ENCODE results near the gene BAD. TPM values are rescaled to one million over a fixed set of nuclear protein-coding genes. Genes with fewer than 3 reads are reported as not detected.

The BAD gene
- total and polyA plus RNA-seq, 4 donors, result 16.0 to 39.5 (median 30.2) TPM

GRCh38 chr11:64224891-64225607 is 59.4 kb downstream of the BAD start:
- WGBS, result 72% methylated on average over 22 of the region's 22 CpGs
- TF ChIP-seq ZBTB33 (IDR thresholded peaks at IDR 0.05), result no peak
- TF ChIP-seq SP1 (IDR thresholded peaks at IDR 0.05), result no peak
- TF ChIP-seq JUND (IDR thresholded peaks at IDR 0.05), result no peak
- TF ChIP-seq RXRA (IDR thresholded peaks at IDR 0.05), result no peak
- TF ChIP-seq CTCF (IDR thresholded peaks at IDR 0.05; ENCODE audit: low read depth, low read length, missing input control), result no peak
- no peak for TF ChIP-seq EGR1 (IDR thresholded peaks at IDR 0.05; ENCODE audit: low read depth in 2 of 2)
- H3K36me3 ChIP-seq (ENCODE audit: control insufficient read depth in 4 of 4, insufficient read depth in 3 of 4, low read depth in 1 of 4, low read length in 3 of 4), result peaks cover 0 to 24% (median 8%) of the 10 kb centered on the region in 4 donors
- H3K9me3 ChIP-seq (ENCODE audit: control insufficient read depth in 4 of 4, low read length in 3 of 4), result no peaks in the 10 kb centered on the region
- H3K27me3 ChIP-seq (ENCODE audit: control insufficient read depth in 4 of 4, insufficient read depth in 4 of 4, low read length in 3 of 4), result no peaks in the 10 kb centered on the region
- peak overlapping the region in 1 of 2 donors; percentile 45 for H3K9ac ChIP-seq (ENCODE audit: low read depth in 1 of 2, low read length in 2 of 2)
- peaks cover 11 to 39% (median 26%) of the 10 kb centered on the region in 4 donors for H3K4me1 ChIP-seq (ENCODE audit: control insufficient read depth in 4 of 4, insufficient read depth in 4 of 4, low read length in 3 of 4)
- DNase-seq (ENCODE audit: low spot score), result no peak
- peak overlapping the region; percentile 51 to 71 (median 67) for H3K4me3 ChIP-seq (ENCODE audit: low read depth in 1 of 3, low read length in 3 of 3)
- peak overlapping the region; percentile 52 to 92 for H3K27ac ChIP-seq (ENCODE audit: low read depth in 1 of 2, low read length in 2 of 2)

- DNase-seq (ENCODE audit: low spot score), result no peak
- Histone ChIP-seq H3K27ac (ENCODE audit: low read depth in 1 of 2, low read length in 2 of 2) (no peak overlapping the region), H3K36me3 (ENCODE audit: control insufficient read depth in 4 of 4, insufficient read depth in 3 of 4, low read depth in 1 of 4, low read length in 3 of 4) (peaks cover 0 to 24% (median 9%) of the 10 kb centered on the region in 4 donors), H3K9ac (ENCODE audit: low read depth in 1 of 2, low read length in 2 of 2) (no peak overlapping the region), H3K4me1 (ENCODE audit: control insufficient read depth in 4 of 4, insufficient read depth in 4 of 4, low read length in 3 of 4) (peaks cover 11 to 33% (median 23%) of the 10 kb centered on the region in 4 donors), H3K4me3 (ENCODE audit: low read depth in 1 of 3, low read length in 3 of 3) (no peak overlapping the region), H3K27me3 (ENCODE audit: control insufficient read depth in 4 of 4, insufficient read depth in 4 of 4, low read length in 3 of 4) (no peaks in the 10 kb centered on the region), H3K9me3 (ENCODE audit: control insufficient read depth in 4 of 4, low read length in 3 of 4) (no peaks in the 10 kb centered on the region)
- 95% methylated on average over 17 of the region's 17 CpGs for WGBS
- TF ChIP-seq SP1 (IDR thresholded peaks at IDR 0.05) (no peak), JUND (IDR thresholded peaks at IDR 0.05) (no peak), YY1 (IDR thresholded peaks at IDR 0.05) (no peak), FOXA1 (IDR thresholded peaks at IDR 0.05) (no peak)
Observed at GRCh38 chr11:64224151-64224890, 60.1 kb downstream of the BAD start.

- Histone ChIP-seq H3K27ac (ENCODE audit: low read depth in 1 of 2, low read length in 2 of 2) (no peak overlapping the region), H3K9me3 (ENCODE audit: control insufficient read depth in 4 of 4, low read length in 3 of 4) (no peaks in the 10 kb centered on the region), H3K9ac (ENCODE audit: low read depth in 1 of 2, low read length in 2 of 2) (no peak overlapping the region), H3K4me1 (ENCODE audit: control insufficient read depth in 4 of 4, insufficient read depth in 4 of 4, low read length in 3 of 4) (peaks cover 18 to 41% (median 32%) of the 10 kb centered on the region in 4 donors), H3K4me3 (ENCODE audit: low read depth in 1 of 3, low read length in 3 of 3) (no peak overlapping the region), H3K27me3 (ENCODE audit: control insufficient read depth in 4 of 4, insufficient read depth in 4 of 4, low read length in 3 of 4) (no peaks in the 10 kb centered on the region), H3K36me3 (ENCODE audit: control insufficient read depth in 4 of 4, insufficient read depth in 3 of 4, low read depth in 1 of 4, low read length in 3 of 4) (peaks cover 0 to 24% (median 9%) of the 10 kb centered on the region in 4 donors)
- no peak for DNase-seq (ENCODE audit: low spot score)
- no peak for TF ChIP-seq JUND (IDR thresholded peaks at IDR 0.05)
- TF ChIP-seq FOXA2 (IDR thresholded peaks at IDR 0.05), result no peak
- no peak for TF ChIP-seq CTCF (IDR thresholded peaks at IDR 0.05; ENCODE audit: low read depth, low read length, missing input control)
- TF ChIP-seq GABPA (IDR thresholded peaks at IDR 0.05 in 1 of 2, conservative IDR thresholded peaks at IDR 0.05 in 1 of 2), result no peak
- no peak for TF ChIP-seq YY1 (IDR thresholded peaks at IDR 0.05)
- TF ChIP-seq TAF1 (conservative IDR thresholded peaks at IDR 0.05), result no peak
- no peak for TF ChIP-seq ZBTB33 (IDR thresholded peaks at IDR 0.05)
- TF ChIP-seq EGR1 (IDR thresholded peaks at IDR 0.05; ENCODE audit: low read depth in 2 of 2), result no peak
- no peak for TF ChIP-seq NR2F2 (IDR thresholded peaks at IDR 0.05)
- TF ChIP-seq HNF4A (conservative IDR thresholded peaks at IDR 0.05), result no peak
- no peak for TF ChIP-seq SP1 (IDR thresholded peaks at IDR 0.05)
- no peak for TF ChIP-seq FOXA1 (IDR thresholded peaks at IDR 0.05)
- 89% methylated on average over 24 of the region's 24 CpGs for WGBS
Observed at GRCh38 chr11:64223001-64223651, 61.3 kb downstream of the BAD start.
